ENCODE results near the gene TDRD9.
"Not testable (repeated sequence)": the region's sequence is repeated elsewhere in the genome, so short reads cannot be mapped to it uniquely, and the experiment has no call there.

Gene TDRD9

GRCh38 chr14:103928011-103928890, at the start of gene TDRD9:
TDRD9 (plus strand) TSS chr14:103928456; CDS start chr14:103928510, 54 bp downstream.
- no peak for DNase-seq

GRCh38 chr14:103879118-103879569, 49.1 kb upstream of the TDRD9 start:
- no peak for DNase-seq

- no peak for DNase-seq
Measured at GRCh38 chr14:103879570-103880347, 48.5 kb upstream of the TDRD9 start.

- no peak for DNase-seq
Measured at GRCh38 chr14:103880348-103881267, 47.6 kb upstream of the TDRD9 start.

GRCh38 chr14:103881268-103882201, 46.7 kb upstream of the TDRD9 start:
- DNase-seq = no peak

GRCh38 chr14:103882503-103883262, 45.6 kb upstream of the TDRD9 start:
- no peak for DNase-seq

- no peak for DNase-seq
Measured at GRCh38 chr14:103883263-103883523, 45.1 kb upstream of the TDRD9 start.

GRCh38 chr14:103884854-103885253, 43.4 kb upstream of the TDRD9 start:
- no peak for DNase-seq

GRCh38 chr14:103885509-103885932, 42.7 kb upstream of the TDRD9 start:
- DNase-seq = no peak

- no peak for DNase-seq
Measured at GRCh38 chr14:103886304-103887169, 41.7 kb upstream of the TDRD9 start.

- DNase-seq = no peak
Measured at GRCh38 chr14:103887170-103887501, 41.1 kb upstream of the TDRD9 start.

- DNase-seq = no peak
Measured at GRCh38 chr14:103887557-103888115, 40.6 kb upstream of the TDRD9 start.

- not testable (repeated sequence) for DNase-seq
Measured at GRCh38 chr14:103889002-103889312, 39.3 kb upstream of the TDRD9 start.

GRCh38 chr14:103889313-103890051, 38.8 kb upstream of the TDRD9 start:
- DNase-seq = no peak

- no peak for DNase-seq
Measured at GRCh38 chr14:103890052-103890371, 38.2 kb upstream of the TDRD9 start.

- no peak for DNase-seq
Measured at GRCh38 chr14:103890821-103891666, 37.2 kb upstream of the TDRD9 start.

GRCh38 chr14:103891667-103892215, 36.5 kb upstream of the TDRD9 start:
- no peak for DNase-seq

GRCh38 chr14:103892247-103892646, 36.0 kb upstream of the TDRD9 start:
- DNase-seq = no peak

Data from activated CD4-positive, alpha-beta T cell treated with anti-CD3 and anti-CD28 coated beads, Interleukin-2, amount 50 U/mL, for 4 hours (primary cell).